OCI-LY7 (cell line): ENCODE results near the gene TLX3.

Source experiments
- EZH2phosphoT487 ChIP-seq: fragments of 200-600 bp; sonication (generic); IDR thresholded peaks from 2 replicates; pipeline ENCODE4 v1.6.1; 2018; ENCODE audit warnings: low read depth, borderline replicate concordance, mild to moderate bottlenecking, mixed run types, antibody characterized with exemption, low read length, moderate library complexity, mixed read lengths
- TF ChIP-seq, protein P1 (sequence below): fragments of 200-600 bp; sonication (generic); conservative IDR thresholded peaks from 2 replicates; pipeline ENCODE4 v1.5.1; 2014; ENCODE audit warnings: mild to moderate bottlenecking, antibody characterized with exemption, low read length, moderate library complexity, mixed read lengths

DNA sequence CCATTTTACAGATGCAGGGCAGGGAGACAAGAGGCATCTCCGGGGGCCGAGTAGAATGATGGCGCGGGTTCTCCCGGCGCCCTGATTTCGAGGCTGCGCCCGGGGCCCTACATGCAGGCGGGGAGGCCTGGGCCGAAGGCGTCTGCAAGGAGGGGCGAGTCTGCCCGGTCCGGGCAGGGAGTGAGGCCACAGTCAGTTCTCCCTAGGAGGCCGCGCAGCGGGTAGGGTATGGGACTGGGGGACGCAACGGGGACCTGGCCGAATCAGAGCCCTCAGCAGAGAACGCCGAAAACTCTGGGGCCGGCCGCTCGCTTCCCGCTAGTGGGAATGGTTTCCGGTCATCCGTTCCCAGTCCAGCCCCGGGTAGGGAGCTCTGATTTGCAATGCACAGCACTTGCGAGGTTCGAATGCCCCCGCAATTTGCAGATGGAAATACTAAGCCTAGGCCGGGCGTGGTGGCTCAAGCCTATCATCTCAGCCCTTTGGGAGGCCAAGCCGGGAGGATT is 6.4 kb downstream of the TLX3 start:
- TF ChIP-seq, protein P1, sequence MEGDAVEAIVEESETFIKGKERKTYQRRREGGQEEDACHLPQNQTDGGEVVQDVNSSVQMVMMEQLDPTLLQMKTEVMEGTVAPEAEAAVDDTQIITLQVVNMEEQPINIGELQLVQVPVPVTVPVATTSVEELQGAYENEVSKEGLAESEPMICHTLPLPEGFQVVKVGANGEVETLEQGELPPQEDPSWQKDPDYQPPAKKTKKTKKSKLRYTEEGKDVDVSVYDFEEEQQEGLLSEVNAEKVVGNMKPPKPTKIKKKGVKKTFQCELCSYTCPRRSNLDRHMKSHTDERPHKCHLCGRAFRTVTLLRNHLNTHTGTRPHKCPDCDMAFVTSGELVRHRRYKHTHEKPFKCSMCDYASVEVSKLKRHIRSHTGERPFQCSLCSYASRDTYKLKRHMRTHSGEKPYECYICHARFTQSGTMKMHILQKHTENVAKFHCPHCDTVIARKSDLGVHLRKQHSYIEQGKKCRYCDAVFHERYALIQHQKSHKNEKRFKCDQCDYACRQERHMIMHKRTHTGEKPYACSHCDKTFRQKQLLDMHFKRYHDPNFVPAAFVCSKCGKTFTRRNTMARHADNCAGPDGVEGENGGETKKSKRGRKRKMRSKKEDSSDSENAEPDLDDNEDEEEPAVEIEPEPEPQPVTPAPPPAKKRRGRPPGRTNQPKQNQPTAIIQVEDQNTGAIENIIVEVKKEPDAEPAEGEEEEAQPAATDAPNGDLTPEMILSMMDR: no peak
- no peak for TF ChIP-seq EZH2phosphoT487
